Common myeloid progenitor, CD34-positive (primary cell): ENCODE measurements around the gene ZSCAN23.
"Not testable (repeated sequence)": the region's sequence is repeated elsewhere in the genome, so short reads cannot be mapped to it uniquely, and the experiment has no call there.

Source experiments
- CTCF ChIA-PET: fragments of 350-600 bp; sonication (Branson Sonifier 250); formaldehyde crosslinking; loops from one replicate; lab custom pipeline; 2021; ENCODE audit warnings: antibody characterized with exemption; lab: Charles Lee
- POLR2A ChIA-PET: fragments of 350-600 bp; sonication (Branson Sonifier 250); formaldehyde crosslinking; loops from one replicate; lab custom pipeline; 2021; ENCODE audit warnings: antibody characterized with exemption; lab: Charles Lee
- DNase-seq, 3 donors: peaks; one replicate each; pipeline versions ENCODE4 v3.0.0 to v3.0.0-alpha.2; 2013
- H3K27ac ChIP-seq, 2 experiments: 1 replicate in 1 of 2; 2 replicates in 1 of 2; pipeline ENCODE4 v1.7.0; 2013; ENCODE audit warnings: inconsistent platforms in 2 of 2, low read length in 2 of 2, mild to moderate bottlenecking in 2 of 2, low read depth in 1 of 2, moderate library complexity in 1 of 2; ENCODE audit not compliant: severe bottlenecking in 2 of 2, insufficient read depth in 1 of 2, poor library complexity in 1 of 2
- H3K27me3 ChIP-seq, 5 experiments: replicated peaks in 2 of 5; 1 replicate in 3 of 5; 2 replicates in 2 of 5; pipeline versions ENCODE4 v1.6.1 to v1.7.0; 2013; ENCODE audit warnings: low read length in 4 of 5, mild to moderate bottlenecking in 2 of 5, moderate library complexity in 2 of 5, inconsistent platforms in 1 of 5; ENCODE audit not compliant: insufficient read depth in 5 of 5, control insufficient read depth in 4 of 5
- H3K36me3 ChIP-seq, 4 experiments: 1 replicate in 2 of 4; 2 replicates in 2 of 4; pipeline versions ENCODE4 v1.6.1 to v1.7.0; 2013; ENCODE audit warnings: low read length in 3 of 4, control low read depth in 1 of 4, mild to moderate bottlenecking in 1 of 4; ENCODE audit not compliant: control insufficient read depth in 4 of 4, insufficient read depth in 4 of 4
- H3K4me1 ChIP-seq, 4 experiments: 1 replicate in 3 of 4; 2 replicates in 1 of 4; pipeline versions ENCODE4 v1.6.1 to v1.7.1; 2013; ENCODE audit warnings: low read length in 3 of 4, mild to moderate bottlenecking in 3 of 4, control low read depth in 1 of 4, inconsistent platforms in 1 of 4, moderate library complexity in 1 of 4; ENCODE audit not compliant: control insufficient read depth in 4 of 4, insufficient read depth in 4 of 4; ENCODE audit errors: control extremely low read depth in 1 of 4
- H3K4me3 ChIP-seq, 7 experiments: 1 replicate in 4 of 7; 2 replicates in 3 of 7; pipeline versions ENCODE4 v1.5.1 to v1.7.0; 2013; ENCODE audit warnings: mild to moderate bottlenecking in 7 of 7, low read length in 6 of 7, moderate library complexity in 6 of 7, inconsistent platforms in 2 of 7, low read depth in 2 of 7, control low read depth in 1 of 7; ENCODE audit not compliant: insufficient read depth in 4 of 7, control insufficient read depth in 1 of 7; ENCODE audit errors: extremely low read depth in 1 of 7
- H3K9me3 ChIP-seq, 5 experiments: 1 replicate in 4 of 5; 2 replicates in 1 of 5; pipeline versions ENCODE4 v1.6.1 to v1.7.1; 2013; ENCODE audit warnings: low read length in 4 of 5, mild to moderate bottlenecking in 2 of 5, inconsistent platforms in 1 of 5, low read depth in 1 of 5, moderate library complexity in 1 of 5; ENCODE audit not compliant: control insufficient read depth in 4 of 5, insufficient read depth in 2 of 5; ENCODE audit errors: control extremely low read depth in 1 of 5
- WGBS: methylation state at CpG from one replicate; pipeline ENCODE4 v1.1.5; 2013; ENCODE audit not compliant: insufficient coverage; 5-methylcytosine and 5-hydroxymethylcytosine counted together

ZSCAN23 gene

GRCh38 chr6:28486533-28486932 is 43.2 kb upstream of the ZSCAN23 start:
- CTCF ChIA-PET = no interaction called here
- peaks cover 0 to 16% (median 10%) of the 10 kb centered on the region in 4 experiments for H3K4me1 ChIP-seq
- no peak for DNase-seq
- H3K9me3 ChIP-seq = peaks cover 0 to 6% (median 4%) of the 10 kb centered on the region in 5 experiments
- no peak overlapping the region for H3K4me3 ChIP-seq
- H3K27me3 ChIP-seq = peaks cover 7 to 62% (median 12%) of the 10 kb centered on the region in 5 experiments
- H3K27ac ChIP-seq = no peak overlapping the region
- no peaks in the 10 kb centered on the region for H3K36me3 ChIP-seq
- WGBS = no CpG with 5 or more reads among the region's 1 CpG
- POLR2A ChIA-PET = no interaction called here

GRCh38 chr6:28485482-28485881 is 42.2 kb upstream of the ZSCAN23 start:
- Histone ChIP-seq H3K9me3 (peaks cover 0 to 6% (median 4%) of the 10 kb centered on the region in 5 experiments), H3K4me3 (no peak overlapping the region), H3K27me3 (peaks cover 4 to 65% (median 9%) of the 10 kb centered on the region in 5 experiments), H3K27ac (no peak overlapping the region), H3K36me3 (no peaks in the 10 kb centered on the region), H3K4me1 (peaks cover 0 to 13% (median 10%) of the 10 kb centered on the region in 4 experiments)
- ChIA-PET CTCF (no interaction called here), POLR2A (no interaction called here)
- 88% methylated on average over 2 of the region's 3 CpGs for WGBS
- DNase-seq = no peak

- Histone ChIP-seq H3K27me3 (peaks cover 7 to 76% (median 24%) of the 10 kb centered on the region in 5 experiments), H3K9me3 (peaks cover 0 to 4% (median 0%) of the 10 kb centered on the region in 5 experiments), H3K36me3 (no peaks in the 10 kb centered on the region), H3K27ac (no peak overlapping the region), H3K4me1 (peaks cover 0 to 2% (median 0%) of the 10 kb centered on the region in 4 experiments), H3K4me3 (no peak overlapping the region)
- POLR2A ChIA-PET = no interaction called here
- 73% methylated on average over 3 of the region's 9 CpGs for WGBS
- no peak for DNase-seq
- CTCF ChIA-PET = interaction anchor here (0.6 kb wide), 1 partner anchor 31 kb away, joined by 3 read pairs; no protein-coding TSS in a partner anchor
Measured at GRCh38 chr6:28480253-28480932, 37.1 kb upstream of the ZSCAN23 start.

- Histone ChIP-seq H3K4me1 (peaks cover 0 to 6% (median 1%) of the 10 kb centered on the region in 4 experiments), H3K27me3 (peaks cover 13 to 91% (median 33%) of the 10 kb centered on the region in 5 experiments), H3K4me3 (no peak overlapping the region), H3K27ac (no peak overlapping the region), H3K36me3 (no peaks in the 10 kb centered on the region), H3K9me3 (peaks cover 0 to 8% (median 2%) of the 10 kb centered on the region in 5 experiments)
- DNase-seq = no peak
- POLR2A ChIA-PET = no interaction called here
- CTCF ChIA-PET = no interaction called here
- 59% methylated on average over 12 of the region's 12 CpGs for WGBS
Measured at GRCh38 chr6:28478518-28478917, 35.2 kb upstream of the ZSCAN23 start.

GRCh38 chr6:28474441-28475219 is 31.3 kb upstream of the ZSCAN23 start:
- peaks cover 0 to 6% (median 3%) of the 10 kb centered on the region in 5 experiments for H3K9me3 ChIP-seq
- no peak overlapping the region for H3K27ac ChIP-seq
- H3K4me1 ChIP-seq = peaks cover 0 to 6% (median 1%) of the 10 kb centered on the region in 4 experiments
- 4% methylated on average over 18 of the region's 18 CpGs for WGBS
- no peaks in the 10 kb centered on the region for H3K36me3 ChIP-seq
- POLR2A ChIA-PET = no interaction called here
- peaks cover 16 to 73% (median 33%) of the 10 kb centered on the region in 5 experiments for H3K27me3 ChIP-seq
- DNase-seq = peak; percentile 67 to 83 (median 82)
- CTCF ChIA-PET = interaction anchor here (0.6 kb wide), 1 partner anchor 9 kb away, joined by 3 read pairs; no protein-coding TSS in a partner anchor
- peak overlapping the region in 5 of 7 experiments; percentile 19 to 63 (median 55) for H3K4me3 ChIP-seq

GRCh38 chr6:28469153-28469745 is 26.0 kb upstream of the ZSCAN23 start:
- POLR2A ChIA-PET, H3K27ac ChIP-seq, H3K9me3 ChIP-seq, CTCF ChIA-PET, H3K4me3 ChIP-seq, DNase-seq, H3K4me1 ChIP-seq, H3K36me3 ChIP-seq: not testable (repeated sequence)
- peaks cover 2 to 52% (median 9%) of the 10 kb centered on the region in 5 experiments for H3K27me3 ChIP-seq
- 97% methylated on average over 9 of the region's 45 CpGs for WGBS
